ENCODE results near the gene NUTM2B.
"Not testable (repeated sequence)": the region's sequence is repeated elsewhere in the genome, so short reads cannot be mapped to it uniquely, and the experiment has no call there.

The NUTM2B gene, protein sequence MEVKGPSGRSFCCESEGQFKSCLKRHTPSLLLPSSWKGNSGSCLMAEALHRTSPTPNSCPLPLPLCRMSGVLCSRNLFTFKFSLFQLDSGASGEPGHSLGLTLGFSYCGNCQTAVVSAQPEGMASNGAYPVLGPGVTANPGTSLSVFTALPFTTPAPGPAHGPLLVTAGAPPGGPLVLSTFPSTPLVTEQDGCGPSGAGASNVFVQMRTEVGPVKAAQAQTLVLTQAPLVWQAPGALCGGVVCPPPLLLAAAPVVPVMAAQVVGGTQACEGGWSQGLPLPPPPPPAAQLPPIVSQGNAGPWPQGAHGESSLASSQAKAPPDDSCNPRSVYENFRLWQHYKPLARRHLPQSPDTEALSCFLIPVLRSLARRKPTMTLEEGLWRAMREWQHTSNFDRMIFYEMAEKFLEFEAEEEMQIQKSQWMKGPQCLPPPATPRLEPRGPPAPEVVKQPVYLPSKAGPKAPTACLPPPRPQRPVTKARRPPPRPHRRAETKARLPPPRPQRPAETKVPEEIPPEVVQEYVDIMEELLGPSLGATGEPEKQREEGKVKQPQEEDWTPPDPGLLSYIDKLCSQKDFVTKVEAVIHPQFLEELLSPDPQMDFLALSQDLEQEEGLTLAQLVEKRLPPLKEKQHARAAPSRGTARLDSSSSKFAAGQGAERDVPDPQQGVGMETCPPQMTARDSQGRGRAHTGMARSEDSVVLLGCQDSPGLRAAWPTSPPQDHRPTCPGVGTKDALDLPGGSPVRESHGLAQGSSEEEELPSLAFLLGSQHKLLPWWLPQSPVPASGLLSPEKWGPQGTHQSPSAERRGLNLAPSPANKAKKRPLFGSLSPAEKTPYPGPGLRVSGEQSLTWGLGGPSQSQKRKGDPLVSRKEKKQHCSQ

DNA sequence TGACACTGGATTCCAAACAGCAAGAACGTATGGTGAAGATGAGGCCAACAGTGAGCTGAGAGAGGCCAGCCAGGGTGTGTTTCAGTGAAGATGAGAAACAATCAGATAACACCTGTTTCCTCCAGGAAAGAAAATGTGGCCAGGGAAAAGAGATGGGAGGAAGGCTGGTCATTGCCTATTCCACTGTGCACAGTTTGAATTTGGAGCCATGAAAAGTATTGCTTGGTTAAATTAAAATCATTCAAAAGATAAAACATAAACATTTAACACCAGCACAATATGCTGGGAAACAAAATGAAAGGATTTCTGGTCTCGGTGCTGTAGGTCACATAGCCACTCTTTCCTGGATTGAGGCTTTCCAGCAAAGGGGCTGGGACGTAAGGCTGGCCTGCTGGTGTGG lies at the start of gene NUTM2B:
TSS of gene NUTM2B (plus strand) at position 301 of the 400 bp plus-strand sequence. CDS start 383 bp downstream, outside the sequence.
- H3K27ac ChIP-seq = not testable (repeated sequence)

GRCh38 chr10:79663287-79663686 lies 39.7 kb upstream of the NUTM2B start:
- not testable (repeated sequence) for H3K27ac ChIP-seq

DNA sequence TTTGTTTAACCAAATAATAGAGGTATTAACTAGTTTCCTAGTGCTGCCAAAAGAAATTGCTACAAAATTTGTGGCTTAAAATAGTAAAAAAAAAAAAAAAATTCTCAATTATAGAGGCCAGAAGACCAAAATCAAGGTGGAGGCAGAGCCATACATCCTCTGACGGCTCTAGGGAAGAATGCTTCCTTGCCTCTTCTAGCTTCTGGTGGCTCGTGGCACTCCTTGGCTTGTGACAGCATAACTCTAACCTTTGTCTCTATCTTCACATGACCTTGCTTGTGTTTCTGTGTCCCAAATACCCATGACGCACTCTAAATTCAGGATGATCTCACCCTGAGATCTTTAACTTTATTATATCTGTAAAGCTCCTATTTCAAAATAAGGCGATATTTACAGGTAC lies 38.3 kb upstream of the NUTM2B start:
- not testable (repeated sequence) for H3K27ac ChIP-seq

DNA sequence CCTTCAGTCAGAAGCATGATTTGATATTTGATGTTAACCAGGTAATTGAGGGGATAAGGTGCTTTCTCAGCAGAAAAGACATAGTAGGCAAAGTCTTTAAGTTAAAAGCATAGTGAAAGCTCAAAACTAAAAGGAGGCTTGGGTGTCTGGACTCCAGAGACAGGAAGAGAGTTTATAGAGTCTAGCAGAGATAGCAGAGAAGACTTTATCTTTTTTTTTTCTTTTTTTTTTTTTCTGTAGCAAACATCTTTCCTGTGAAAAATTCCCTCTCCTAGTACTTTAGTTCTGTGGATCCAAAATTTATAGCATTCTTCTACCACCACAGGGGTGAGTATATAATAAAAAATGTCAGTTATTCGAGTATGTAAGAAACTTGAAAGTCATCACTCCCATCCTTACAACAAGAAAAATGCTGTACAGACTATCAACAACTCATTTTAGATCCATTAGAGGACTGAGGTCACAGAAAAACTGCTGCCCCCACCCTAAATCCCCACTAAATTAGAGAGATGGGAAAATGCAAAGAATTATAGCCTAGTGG lies 33.7 kb upstream of the NUTM2B start:
- not testable (repeated sequence) for H3K27ac ChIP-seq

DNA sequence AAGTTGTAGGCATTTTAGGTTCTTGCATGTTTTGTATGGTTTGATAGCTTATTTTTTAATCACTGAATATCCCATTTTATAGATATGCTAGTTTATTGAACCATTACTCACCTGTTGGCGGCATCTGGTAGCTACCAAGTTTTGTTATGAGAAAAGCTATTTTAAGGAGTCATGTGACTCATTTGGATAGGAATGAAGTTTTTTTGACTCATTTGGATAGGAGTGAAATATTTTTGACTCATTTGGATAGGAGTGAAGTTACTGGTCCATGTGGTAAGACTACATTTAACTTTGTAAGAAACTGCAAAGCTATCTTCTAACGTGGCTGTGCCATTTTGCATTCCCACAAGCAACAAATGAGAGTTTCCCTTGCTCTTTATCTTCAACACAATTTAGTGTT lies 28.1 kb upstream of the NUTM2B start:
- H3K27ac ChIP-seq = not testable (repeated sequence)

- not testable (repeated sequence) for H3K27ac ChIP-seq
These were observed 19.8 kb upstream of the NUTM2B start for GRCh38 chr10:79683026-79683883.

DNA sequence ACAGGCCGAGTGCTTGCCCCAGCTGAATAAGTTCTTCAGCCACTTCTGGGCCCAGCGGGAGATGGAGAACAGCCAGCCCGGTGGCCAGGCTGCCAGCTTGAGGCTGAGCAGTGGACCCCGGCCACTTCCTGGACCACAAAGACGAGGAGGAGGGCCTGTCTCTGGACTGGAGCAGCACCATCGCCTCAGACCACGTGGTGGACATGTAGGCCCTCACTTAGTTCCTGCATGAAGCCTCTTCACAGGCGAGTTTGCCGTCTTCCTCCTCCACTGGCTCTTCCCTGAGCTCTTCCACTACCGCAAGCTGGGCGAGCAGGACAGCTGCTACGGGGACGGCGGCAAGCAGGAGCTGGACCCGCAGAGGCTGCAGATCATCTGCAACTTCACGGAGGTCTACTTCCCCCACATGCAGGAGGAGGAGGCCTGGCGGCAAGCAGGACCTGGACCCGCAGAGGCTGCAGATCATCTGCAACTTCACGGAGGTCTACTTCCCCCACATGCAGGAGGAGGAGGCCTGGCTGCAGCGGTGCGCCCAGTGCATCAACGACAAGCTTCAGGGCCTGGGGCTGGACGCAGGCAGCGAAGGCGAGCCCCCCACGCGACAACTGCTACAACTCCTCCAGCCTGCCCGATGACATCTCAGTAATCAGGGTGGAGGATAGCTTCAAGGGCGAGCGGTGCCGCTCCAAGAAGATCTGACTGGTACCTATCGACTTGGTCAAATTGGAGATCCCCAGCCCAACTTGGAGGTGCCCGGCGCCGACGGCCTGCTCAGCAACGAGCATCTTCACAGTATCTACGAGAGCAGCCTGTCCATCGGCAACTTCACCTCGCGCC lies 18.9 kb upstream of the NUTM2B start:
- H3K27ac ChIP-seq = not testable (repeated sequence)

- not testable (repeated sequence) for H3K27ac ChIP-seq
These were observed 17.9 kb upstream of the NUTM2B start for GRCh38 chr10:79685044-79685685.

GRCh38 chr10:79686595-79686994 lies 16.4 kb upstream of the NUTM2B start:
- not testable (repeated sequence) for H3K27ac ChIP-seq

- H3K27ac ChIP-seq = not testable (repeated sequence)
These were observed 15.4 kb upstream of the NUTM2B start for GRCh38 chr10:79687406-79688150.

DNA sequence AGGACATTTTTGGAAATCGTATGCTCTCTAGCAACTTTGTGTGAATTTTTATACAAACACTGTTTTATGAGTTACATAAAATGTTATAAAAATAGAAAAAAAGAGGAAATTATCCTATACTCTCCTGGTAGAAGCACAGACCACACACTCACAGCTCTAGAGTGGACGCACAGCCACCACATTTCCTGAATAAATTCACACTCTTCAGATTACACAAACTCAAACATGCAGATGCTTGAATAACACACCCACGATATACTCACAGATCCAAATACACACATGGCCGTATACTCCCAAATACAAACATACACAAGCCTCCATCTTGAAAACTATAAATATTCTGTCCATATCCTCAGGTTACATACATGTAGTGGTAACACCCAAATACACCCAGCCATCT lies 14.2 kb upstream of the NUTM2B start:
- not testable (repeated sequence) for H3K27ac ChIP-seq

- not testable (repeated sequence) for H3K27ac ChIP-seq
These were observed 6.4 kb upstream of the NUTM2B start for GRCh38 chr10:79696596-79696995.

DNA sequence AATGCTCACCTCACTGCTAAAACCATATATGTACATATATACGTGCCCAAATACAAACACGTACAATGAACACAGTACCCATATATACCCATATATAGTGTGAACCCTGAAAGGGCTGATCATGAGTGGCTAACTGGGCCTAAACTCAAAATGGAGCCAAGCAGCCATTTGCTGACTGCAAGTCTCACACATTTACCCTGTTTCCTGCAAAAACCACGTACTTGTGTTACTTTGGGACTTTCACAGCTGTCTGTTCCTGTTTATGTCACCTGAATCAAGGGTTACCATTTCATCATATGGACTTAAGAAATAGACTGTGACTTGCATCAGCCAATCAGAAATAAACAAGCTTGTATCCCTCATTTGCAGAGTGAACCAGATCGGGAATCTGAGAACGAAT lies 5.9 kb upstream of the NUTM2B start:
- H3K27ac ChIP-seq = not testable (repeated sequence)

DNA sequence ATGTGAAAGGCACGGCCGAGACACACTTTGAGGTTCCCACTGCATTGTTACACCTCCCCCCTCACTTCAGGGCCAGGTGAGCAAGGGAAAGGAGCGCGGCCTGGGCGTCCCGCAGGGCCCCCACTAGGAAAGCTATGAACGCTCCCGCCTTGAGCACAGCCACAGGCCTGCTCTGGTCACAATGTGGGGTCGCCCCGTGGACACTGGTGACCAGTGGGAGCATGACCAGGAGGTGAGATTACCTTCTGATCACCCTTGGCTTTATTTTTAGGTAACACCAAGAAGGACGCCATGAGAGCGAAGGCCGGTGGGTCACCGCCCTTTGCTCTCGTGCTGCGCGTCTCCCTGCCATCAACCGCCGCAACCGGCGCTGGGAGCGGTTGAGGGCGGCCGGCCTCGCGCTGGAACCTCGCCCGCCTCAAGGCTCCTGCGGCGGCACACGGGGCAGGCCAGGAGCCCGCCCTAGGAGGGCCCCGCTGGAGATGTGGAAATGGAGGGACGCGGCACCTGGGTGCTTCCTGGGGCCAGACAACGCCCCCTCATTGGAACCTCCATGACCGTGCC lies 2.6 kb upstream of the NUTM2B start:
- H3K27ac ChIP-seq = not testable (repeated sequence)

DNA sequence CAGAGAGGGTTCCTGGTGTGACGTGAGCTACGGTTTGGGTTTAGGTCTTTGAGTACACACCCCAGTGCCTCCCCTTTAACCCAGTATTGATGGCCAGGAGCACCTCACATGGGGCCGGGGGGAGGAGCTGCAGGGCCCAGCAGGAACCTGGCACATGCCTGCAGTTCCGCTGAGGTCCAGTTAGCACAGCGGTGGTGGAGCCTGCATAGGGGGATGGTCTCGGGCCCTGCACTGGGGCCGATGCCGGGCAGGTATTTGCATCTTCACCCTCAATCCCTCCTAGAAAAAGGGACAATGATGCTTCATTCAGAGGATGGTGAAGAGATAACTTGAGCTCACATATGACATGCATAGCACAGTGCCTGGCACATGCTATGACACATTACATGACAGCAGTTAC lies 4.0 kb downstream of the NUTM2B start:
- H3K27ac ChIP-seq = not testable (repeated sequence)

DNA sequence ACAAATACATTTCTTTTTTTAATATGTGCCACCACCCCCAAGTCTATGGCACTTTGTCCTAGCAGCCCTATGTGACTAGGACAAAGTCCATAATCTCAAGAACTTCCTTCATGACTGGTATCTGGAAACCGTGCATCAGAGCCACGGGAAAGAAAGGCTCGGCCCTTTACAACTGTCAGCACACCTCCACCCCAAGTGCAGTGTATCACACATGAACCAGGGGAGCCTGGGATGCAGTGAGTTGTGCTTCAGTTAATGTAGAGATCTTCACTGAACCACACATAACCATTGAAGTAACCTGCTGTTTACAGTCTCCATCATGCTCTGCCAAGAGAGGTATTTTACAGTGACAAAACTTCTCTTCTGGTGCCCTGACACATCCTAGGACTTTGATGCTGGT lies 11.9 kb downstream of the NUTM2B start:
- H3K27ac ChIP-seq = not testable (repeated sequence)

- H3K27ac ChIP-seq = not testable (repeated sequence)
These were observed 14.0 kb downstream of the NUTM2B start for GRCh38 chr10:79716917-79717579.

DNA sequence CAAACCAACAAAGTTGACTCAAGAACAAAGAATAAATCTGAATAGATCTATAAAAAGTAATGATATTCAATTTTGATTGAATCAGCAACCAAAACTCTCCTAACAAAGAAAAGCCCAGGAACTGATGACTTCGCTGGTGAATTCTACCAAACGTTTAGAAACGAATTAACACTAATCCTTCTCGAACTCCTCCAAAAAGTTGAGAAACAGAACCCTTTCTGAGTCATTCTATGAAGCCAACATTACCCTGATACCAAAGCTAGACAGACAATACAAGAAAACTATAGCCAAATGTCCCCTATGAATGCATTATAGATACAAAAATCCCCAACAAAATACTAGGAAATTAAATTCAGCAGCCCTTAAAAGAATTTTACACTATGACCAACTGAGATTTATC lies 17.0 kb downstream of the NUTM2B start:
- not testable (repeated sequence) for H3K27ac ChIP-seq

DNA sequence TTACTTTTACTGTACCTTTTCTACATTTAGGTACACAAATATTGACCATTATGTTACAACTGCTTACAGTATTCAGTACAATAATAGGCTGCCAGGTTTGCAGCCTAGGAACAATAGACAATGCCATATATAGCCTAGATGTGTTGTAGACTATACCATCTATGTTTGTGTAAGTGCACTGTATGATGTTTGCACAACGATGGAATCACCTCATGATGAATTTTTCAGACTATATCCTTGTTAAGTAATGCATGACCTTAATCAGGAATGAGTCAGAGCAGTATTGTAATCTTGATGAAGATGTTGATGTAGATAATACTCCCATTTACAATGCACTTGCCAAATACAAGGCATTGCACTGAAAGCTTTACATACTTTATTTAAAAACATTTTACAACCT lies 23.6 kb downstream of the NUTM2B start:
- not testable (repeated sequence) for H3K27ac ChIP-seq

Data from VCaP (cell line).